Measurements from ENCODE around the gene CLC.

CLC gene

GRCh38 chr19:39692822-39693221, 45.0 kb downstream of the CLC start:
- H3K27ac ChIP-seq = no peak overlapping the region
- TF ChIP-seq CTCF (conservative IDR thresholded peaks at IDR 0.05) = no peak

DNA sequence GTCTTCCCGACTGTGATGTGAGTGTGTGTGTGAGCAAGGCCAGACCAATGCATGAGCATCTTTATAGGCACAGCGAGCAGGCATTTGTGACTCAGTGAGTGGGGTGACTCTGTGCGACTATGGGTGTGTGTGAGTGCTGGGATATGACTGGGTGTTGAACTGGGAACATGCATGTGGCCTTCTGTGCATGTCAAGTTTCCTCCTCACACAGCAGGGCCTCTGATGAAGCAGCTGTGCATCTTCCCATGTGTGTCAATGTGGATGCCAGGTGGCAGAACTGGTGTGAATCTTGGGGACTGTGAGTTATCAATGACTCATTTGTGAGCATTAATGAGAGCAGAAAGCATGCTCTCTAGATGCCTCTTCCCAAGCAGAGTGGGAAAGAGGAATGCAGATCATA, 45.7 kb downstream of the CLC start:
- TF ChIP-seq CTCF (conservative IDR thresholded peaks at IDR 0.05) = no peak
- H3K27ac ChIP-seq = no peak overlapping the region

DNA sequence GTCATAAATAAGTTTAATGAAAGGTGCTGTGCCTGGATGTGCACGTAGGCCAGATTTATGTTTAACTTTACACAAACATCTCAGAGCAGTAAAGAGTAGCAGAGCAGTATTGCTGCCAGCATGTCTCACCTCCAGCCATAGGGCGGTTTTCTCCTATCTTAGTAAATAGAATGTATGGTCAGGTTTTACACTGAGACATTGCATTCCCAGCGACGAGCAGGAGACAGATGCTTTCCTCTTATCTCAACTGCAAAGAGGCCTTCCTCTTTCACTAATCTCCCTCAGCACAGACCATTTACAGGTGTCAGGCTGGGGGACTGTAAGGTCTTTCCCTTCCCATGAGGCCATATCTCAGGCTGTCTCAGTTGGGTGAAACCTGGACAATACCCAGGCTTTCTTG, 49.2 kb downstream of the CLC start:
- H3K27ac ChIP-seq = peak overlapping the region; percentile 87

DNA sequence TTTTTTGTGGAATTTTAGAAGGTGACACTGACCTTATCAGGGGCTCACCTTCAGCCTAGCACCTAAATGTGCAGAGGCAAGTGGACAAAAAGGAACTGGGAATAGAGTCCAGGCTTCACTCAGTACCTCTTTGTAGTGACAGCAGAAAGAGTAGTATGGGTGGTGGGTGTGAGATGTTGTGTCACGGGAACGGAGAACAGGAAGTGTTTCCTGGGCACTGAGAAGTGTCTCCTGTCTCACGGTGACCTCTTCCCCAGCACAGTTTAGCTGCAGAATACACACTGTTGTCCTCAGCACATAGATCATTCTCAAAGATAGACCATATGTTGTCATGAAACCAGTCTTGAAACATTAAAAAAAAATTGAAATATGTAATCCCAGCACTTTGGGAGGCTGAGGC, 51.1 kb downstream of the CLC start:
- TF ChIP-seq CTCF (conservative IDR thresholded peaks at IDR 0.05) = no peak
- peak overlapping the region; percentile 87 for H3K27ac ChIP-seq

DNA sequence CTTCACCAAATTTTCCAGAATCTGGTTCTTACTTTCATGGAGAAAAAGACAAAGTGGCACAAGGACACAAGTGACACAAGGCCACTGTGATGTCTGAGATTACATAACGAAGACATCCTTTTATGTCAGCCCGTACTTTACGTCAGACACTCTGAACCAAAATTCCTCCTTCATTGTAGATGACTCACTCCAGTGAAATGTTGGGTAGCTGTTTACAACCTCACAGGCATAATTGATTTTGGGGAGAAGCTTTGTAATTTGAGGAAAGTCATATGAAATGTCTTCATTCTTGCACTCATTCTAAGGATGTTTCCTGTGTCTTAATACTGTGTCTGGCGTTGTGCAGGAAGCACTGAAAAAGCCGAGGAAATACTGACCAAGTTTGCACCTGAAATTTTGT, 53.6 kb downstream of the CLC start:
- no peak overlapping the region for H3K27ac ChIP-seq
- no peak for TF ChIP-seq CTCF (conservative IDR thresholded peaks at IDR 0.05)

- no peak for TF ChIP-seq CTCF (conservative IDR thresholded peaks at IDR 0.05)
- no peak overlapping the region for H3K27ac ChIP-seq
Observed at GRCh38 chr19:39681416-39681815, 56.4 kb downstream of the CLC start.

All from VCaP (cell line).